Endothelial cell of umbilical vein (primary cell): ENCODE data around the gene MACROH2A2. TPM values are rescaled to one million over a fixed set of nuclear protein-coding genes. Genes with fewer than 3 reads are reported as not detected.

Source experiments
- BruUV-seq: library from RNA; stranded (reverse); fragments of 400-500 nt; replicated peaks from 2 replicates; lab custom pipeline; 2021; lab: Mats Ljungman, UMichigan
- CTCF ChIA-PET: fragments of 300-600, 350-600 bp; sonication (Branson Sonifier 250); formaldehyde crosslinking; loops from one replicate; lab custom pipeline; 2021; ENCODE audit warnings: antibody characterized with exemption, inconsistent platforms; lab: Charles Lee
- POLR2A ChIA-PET: fragments of 300-600, 350-600 bp; sonication (Branson Sonifier 250); formaldehyde crosslinking; loops from one replicate; lab custom pipeline; 2021; ENCODE audit warnings: antibody characterized with exemption, inconsistent platforms; lab: Charles Lee
- DNase-seq: peaks from one replicate; pipeline ENCODE4 v3.0.0-alpha.2; 2011; ENCODE audit warnings: low read depth, low spot score
- FAIRE-seq: peaks from 2 replicates; lab custom pipeline; 2011; peaks lifted over from hg19 to GRCh38; lab: Jason Lieb, UNC
- H2AFZ ChIP-seq: 2 replicates; pipeline ENCODE4 v1.6.0; 2012; ENCODE audit warnings: low read depth, low read length, control low read depth, inconsistent platforms
- H3K27ac ChIP-seq: 2 replicates; pipeline ENCODE4 v1.5.1; 2011; ENCODE audit warnings: low read depth, mild to moderate bottlenecking, control low read depth, low read length, moderate library complexity; ENCODE audit not compliant: insufficient read depth
- H3K27me3 ChIP-seq, 2 experiments: 2 replicates each; pipeline versions ENCODE4 v1.6.0 to v1.6.1; 2011; ENCODE audit warnings: low read length in 2 of 2, mixed read lengths in 1 of 2; ENCODE audit not compliant: control insufficient read depth in 2 of 2, insufficient read depth in 2 of 2
- H3K36me3 ChIP-seq, 2 experiments: 2 replicates in 1 of 2; 3 replicates in 1 of 2; pipeline ENCODE4 v1.5.1; 2011; ENCODE audit warnings: low read length in 2 of 2, mild to moderate bottlenecking in 1 of 2, moderate library complexity in 1 of 2; ENCODE audit not compliant: control insufficient read depth in 2 of 2, insufficient read depth in 2 of 2; ENCODE audit errors: extremely low read depth in 1 of 2
- H3K4me1 ChIP-seq: 3 replicates; pipeline ENCODE4 v1.5.1; 2011; ENCODE audit warnings: mild to moderate bottlenecking, low read length; ENCODE audit not compliant: control insufficient read depth, insufficient read depth; ENCODE audit errors: extremely low read depth
- H3K4me2 ChIP-seq: 2 replicates; pipeline ENCODE4 v1.6.1; 2011; ENCODE audit warnings: low read length, control low read depth, mixed read lengths; ENCODE audit not compliant: insufficient read depth
- H3K4me3 ChIP-seq, 3 experiments: fragments of 200-600 bp in 1 of 3; sonication (generic), shearing (Covaris generic) in 1 of 3; replicated peaks in 1 of 3; 2 replicates each; pipeline ENCODE4 v1.5.1; 2011 to 2016; ENCODE audit warnings: control low read depth in 3 of 3, low read length in 3 of 3, mild to moderate bottlenecking in 2 of 3, inconsistent platforms in 1 of 3, low read depth in 1 of 3, moderate library complexity in 1 of 3; ENCODE audit not compliant: insufficient read depth in 1 of 3
- H3K79me2 ChIP-seq: 2 replicates; pipeline ENCODE4 v1.6.0; 2012; ENCODE audit warnings: low read length, inconsistent platforms; ENCODE audit not compliant: control insufficient read depth, insufficient read depth
- H3K9ac ChIP-seq: replicated peaks from 2 replicates; pipeline ENCODE3; 2011; ENCODE audit warnings: low read length, control low read depth; ENCODE audit not compliant: insufficient read depth; ENCODE audit errors: extremely low read depth
- H3K9me1 ChIP-seq: replicated peaks from 3 replicates; pipeline ENCODE4 v1.6.0; 2011; ENCODE audit warnings: mild to moderate bottlenecking, low read length; ENCODE audit not compliant: control insufficient read depth, insufficient read depth; ENCODE audit errors: extremely low read depth
- H3K9me3 ChIP-seq: replicated peaks from 2 replicates; pipeline ENCODE4 v1.5.1; 2012; ENCODE audit warnings: low read length, inconsistent platforms; ENCODE audit not compliant: control insufficient read depth, insufficient read depth
- H4K20me1 ChIP-seq: replicated peaks from 2 replicates; pipeline ENCODE3; 2011; ENCODE audit warnings: mild to moderate bottlenecking, low read length; ENCODE audit not compliant: control insufficient read depth, insufficient read depth; ENCODE audit errors: extremely low read depth
- CTCF ChIP-seq, 2 donors: IDR thresholded peaks; 1 replicate in 1 of 2; 2 replicates in 1 of 2; pipeline ENCODE4 v1.5.1; 2011; ENCODE audit warnings: low read length in 2 of 2, mild to moderate bottlenecking in 2 of 2, moderate library complexity in 2 of 2, control low read depth in 1 of 2, inconsistent platforms in 1 of 2, low read depth in 1 of 2; ENCODE audit not compliant: insufficient read depth in 1 of 2; ENCODE audit errors: extremely low read depth in 1 of 2
- EZH2 ChIP-seq: IDR thresholded peaks from 2 replicates; pipeline ENCODE4 v1.6.1; 2012; ENCODE audit warnings: borderline replicate concordance, low read depth, mild to moderate bottlenecking, moderate library complexity, low read length, inconsistent platforms; ENCODE audit not compliant: severe bottlenecking
- FOS ChIP-seq: IDR thresholded peaks from 2 replicates; pipeline ENCODE4 v1.6.1; 2011; ENCODE audit warnings: mild to moderate bottlenecking, low read length, moderate library complexity, borderline replicate concordance; ENCODE audit not compliant: insufficient read depth
- GATA2 ChIP-seq: IDR thresholded peaks from 2 replicates; pipeline ENCODE4 v1.7.0; 2011; ENCODE audit warnings: low read depth, mild to moderate bottlenecking, moderate library complexity, mixed read lengths, low read length; ENCODE audit not compliant: insufficient read length, insufficient read depth
- JUN ChIP-seq: IDR thresholded peaks from 2 replicates; pipeline ENCODE4 v1.6.1; 2011; ENCODE audit warnings: borderline replicate concordance, low read depth; ENCODE audit not compliant: insufficient read length, insufficient read depth
- MYC ChIP-seq: IDR thresholded peaks from one replicate; pipeline ENCODE4 v1.6.1; 2011; ENCODE audit warnings: mild to moderate bottlenecking, low read depth, low read length
- POLR2A ChIP-seq: IDR thresholded peaks from 2 replicates; pipeline ENCODE4 v1.6.1; 2012; ENCODE audit warnings: low read depth, mild to moderate bottlenecking, control low read depth, low read length
- POLR2AphosphoS5 ChIP-seq: IDR thresholded peaks from 2 replicates; pipeline ENCODE4 v1.6.1; 2012; ENCODE audit warnings: low read depth, mild to moderate bottlenecking, control low read depth, low read length, moderate library complexity; ENCODE audit not compliant: insufficient read depth
- dilution Hi-C: fragments of 300-500 bp; cut with MboI; formaldehyde crosslinking; loops from one replicate; pipeline ENCODE4 v1.15.0; 2019; ENCODE audit warnings: low sequenced_read_pairs; ENCODE audit not compliant: extremely low pct_ligation_motif_present
- intact Hi-C: fragments of 100-400 bp; cut with micrococcal nuclease; formaldehyde crosslinking; loops from one replicate; pipeline ENCODE4 v1.10.0; 2022
- polyA plus RNA-seq, 4 experiments: library from polyadenylated mRNA; depleted of rRNA in 3 of 4; stranded (reverse) in 3 of 4; unstranded in 1 of 4; fragments of >200 nt; gene quantifications; 2 replicates each; pipeline versions ENCODE4 v1.2.1 to v1.2.3, GENCODE V29; 2011 to 2012; ENCODE audit warnings: missing spikeins in 1 of 4
- total RNA-seq: library from RNA; stranded (reverse); gene quantifications from 2 replicates; pipeline ENCODE4 v1.2.3, GENCODE V29; 2021
- TF ChIP-seq, protein P1 (sequence below): IDR thresholded peaks from 2 replicates; pipeline ENCODE4 v1.6.1; 2011; ENCODE audit not compliant: insufficient read depth, insufficient read length

MACROH2A2 gene
- total and polyA plus RNA-seq, 2 donors (not counting 3 experiments of a cell fraction or from before 2014, with no cell fraction given) = 0.08 TPM; not detected in 1

- FAIRE-seq = no peak
- no peak for DNase-seq
- ChIA-PET POLR2A (no interaction called here), CTCF (interaction anchor here (0.6 kb wide), 1 partner anchor 45 kb away, joined by 4 read pairs; no protein-coding TSS in a partner anchor)
- no peak overlapping the region for H2AFZ ChIP-seq
- no peak overlapping the region for H3K9ac ChIP-seq
- no TSS peak for BruUV-seq
- no peaks in the 10 kb centered on the region for H3K9me1 ChIP-seq
- H3K27ac ChIP-seq = no peak overlapping the region
- H3K4me3 ChIP-seq = no peak overlapping the region
- H3K79me2 ChIP-seq = no peaks in the 10 kb centered on the region
- peaks cover 18 to 34% of the 10 kb centered on the region in 2 experiments for H3K27me3 ChIP-seq
- intact Hi-C loops (no loop called here), dilution Hi-C loops (no loop called here)
- no peaks in the 10 kb centered on the region for H3K9me3 ChIP-seq
- H3K4me2 ChIP-seq = no peak overlapping the region
- no peaks in the 10 kb centered on the region for H3K36me3 ChIP-seq
- H4K20me1 ChIP-seq = no peaks in the 10 kb centered on the region
- TF ChIP-seq JUN (no peak), POLR2AphosphoS5 (no peak), EZH2 (no peak), POLR2A (no peak), FOS (no peak)
- TF ChIP-seq, protein P1, sequence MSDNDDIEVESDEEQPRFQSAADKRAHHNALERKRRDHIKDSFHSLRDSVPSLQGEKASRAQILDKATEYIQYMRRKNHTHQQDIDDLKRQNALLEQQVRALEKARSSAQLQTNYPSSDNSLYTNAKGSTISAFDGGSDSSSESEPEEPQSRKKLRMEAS = no peak
- H3K4me1 ChIP-seq = no peaks in the 10 kb centered on the region
Measured at GRCh38 chr10:70035531-70035930, 17.1 kb upstream of the MACROH2A2 start.

GRCh38 chr10:70038923-70039322, 13.7 kb upstream of the MACROH2A2 start:
- Histone ChIP-seq H3K27me3 (peaks cover 18 to 31% of the 10 kb centered on the region in 2 experiments), H3K27ac (no peak overlapping the region), H3K4me3 (no peak overlapping the region), H3K9me1 (no peaks in the 10 kb centered on the region), H3K79me2 (no peaks in the 10 kb centered on the region), H3K4me2 (no peak overlapping the region), H3K9me3 (no peaks in the 10 kb centered on the region), H2AFZ (no peak overlapping the region), H3K4me1 (no peaks in the 10 kb centered on the region), H3K9ac (no peak overlapping the region), H4K20me1 (no peaks in the 10 kb centered on the region), H3K36me3 (no peaks in the 10 kb centered on the region)
- TF ChIP-seq GATA2 (no peak), CTCF (IDR thresholded peaks at IDR 0.05; ENCODE audit: extremely low read depth in 1 of 2, insufficient read depth in 1 of 2, low read depth in 1 of 2, low read length in 2 of 2) (no peak), MYC (no peak)
- TF ChIP-seq, protein P1 = no peak
- dilution Hi-C loops = no loop called here
- ChIA-PET CTCF (no interaction called here), POLR2A (no interaction called here)
- no peak for DNase-seq
- intact Hi-C loops = no loop called here
- no TSS peak for BruUV-seq
- no peak for FAIRE-seq
